Karpas-422 (cell line): Measurements from ENCODE around the gene MRPS18C. TPM values are rescaled to one million over a fixed set of nuclear protein-coding genes. Genes with fewer than 3 reads are reported as not detected.

Source experiments
- DNase-seq: peaks from one replicate; pipeline ENCODE4 v3.0.0-alpha.2; 2015
- H2AFZ ChIP-seq: fragments of 200-600 bp; sonication (generic); 2 replicates; pipeline ENCODE4 v1.6.1; 2014; ENCODE audit warnings: antibody characterized with exemption, low read length, mixed read lengths
- H3K27ac ChIP-seq: fragments of 200-600 bp; sonication (generic); 2 replicates; pipeline ENCODE4 v1.5.1; 2014; ENCODE audit warnings: mild to moderate bottlenecking, low read length, moderate library complexity
- H3K27me3 ChIP-seq: fragments of 200-600 bp; sonication (generic); 2 replicates; pipeline ENCODE4 v1.6.1; 2014; ENCODE audit warnings: low read length, mixed read lengths
- H3K36me3 ChIP-seq: fragments of 200-600 bp; sonication (generic); 2 replicates; pipeline ENCODE4 v1.6.1; 2014; ENCODE audit warnings: low read length, mixed read lengths; ENCODE audit not compliant: insufficient read depth
- H3K4me1 ChIP-seq: fragments of 200-600 bp; sonication (generic); 2 replicates; pipeline ENCODE4 v1.6.1; 2014; ENCODE audit warnings: mild to moderate bottlenecking, low read length, mixed read lengths
- H3K4me2 ChIP-seq: fragments of 200-600 bp; sonication (generic); 2 replicates; pipeline ENCODE4 v1.6.1; 2014; ENCODE audit warnings: low read length, low read depth, mild to moderate bottlenecking; ENCODE audit not compliant: poor library complexity, severe bottlenecking
- H3K4me3 ChIP-seq: fragments of 200-600 bp; sonication (generic); 2 replicates; pipeline ENCODE4 v1.5.1; 2014; ENCODE audit warnings: mild to moderate bottlenecking, antibody characterized with exemption, low read length, mixed read lengths
- H3K79me2 ChIP-seq: fragments of 200-600 bp; sonication (generic); 2 replicates; pipeline ENCODE4 v1.6.1; 2014; ENCODE audit warnings: mild to moderate bottlenecking, low read length, mixed read lengths
- H3K9ac ChIP-seq: fragments of 200-600 bp; sonication (generic); 2 replicates; pipeline ENCODE4 v1.6.0; 2014; ENCODE audit warnings: low read length
- H3K9me2 ChIP-seq: fragments of 200-600 bp; sonication (generic), shearing (Covaris generic); replicated peaks from 2 replicates; pipeline ENCODE4 v1.6.0; 2014; ENCODE audit warnings: mild to moderate bottlenecking, low read length, moderate library complexity; ENCODE audit not compliant: insufficient read depth
- H3K9me3 ChIP-seq: fragments of 300-700, 200-600 bp; sonication (generic); 2 replicates; pipeline ENCODE4 v1.6.1; 2014; ENCODE audit warnings: low read length, mixed read lengths
- H4K20me1 ChIP-seq: fragments of 200-600 bp; sonication (generic); 2 replicates; pipeline ENCODE4 v1.6.1; 2014; ENCODE audit warnings: mild to moderate bottlenecking, antibody characterized with exemption, low read length, low read depth; ENCODE audit not compliant: insufficient read depth
- total RNA-seq: library from RNA; depleted of rRNA; stranded (reverse); fragments of >200 nt; shearing (Covaris generic); gene quantifications from 2 replicates; pipeline ENCODE4 v1.2.3, GENCODE V29; 2014; ENCODE audit warnings: low replicate concordance

The MRPS18C gene
- total RNA-seq, 1 experiment from 2014 or later: 10.4 TPM

- H3K9ac ChIP-seq: no peak overlapping the region
- peak overlapping the region; percentile 75 for H3K27ac ChIP-seq
- no peaks in the 10 kb centered on the region for H3K27me3 ChIP-seq
- no peaks in the 10 kb centered on the region for H4K20me1 ChIP-seq
- H3K9me3 ChIP-seq: no peaks in the 10 kb centered on the region
- H2AFZ ChIP-seq: no peak overlapping the region
- DNase-seq: no peak
- H3K79me2 ChIP-seq: no peaks in the 10 kb centered on the region
- no peak overlapping the region for H3K4me3 ChIP-seq
- H3K36me3 ChIP-seq: no peaks in the 10 kb centered on the region
- peaks cover 22% of the 10 kb centered on the region for H3K4me1 ChIP-seq
- peak overlapping the region; percentile 45 for H3K4me2 ChIP-seq
- no peaks in the 10 kb centered on the region for H3K9me2 ChIP-seq
Measured at GRCh38 chr4:83440148-83440814, 15.6 kb upstream of the MRPS18C start.

GRCh38 chr4:83440899-83441298, 15.0 kb upstream of the MRPS18C start:
- Histone ChIP-seq H2AFZ (no peak overlapping the region), H3K27ac (peak overlapping the region; percentile 75), H3K36me3 (no peaks in the 10 kb centered on the region), H3K27me3 (no peaks in the 10 kb centered on the region), H3K79me2 (no peaks in the 10 kb centered on the region), H3K9me2 (no peaks in the 10 kb centered on the region), H3K9ac (no peak overlapping the region), H3K9me3 (no peaks in the 10 kb centered on the region), H4K20me1 (no peaks in the 10 kb centered on the region), H3K4me2 (peak overlapping the region; percentile 45), H3K4me1 (peaks cover 22% of the 10 kb centered on the region), H3K4me3 (no peak overlapping the region)
- DNase-seq: no peak

- Histone ChIP-seq H3K9me2 (no peaks in the 10 kb centered on the region), H3K36me3 (peaks cover 6% of the 10 kb centered on the region; the same call in 1 of the 2 replicates), H3K27me3 (no peaks in the 10 kb centered on the region), H4K20me1 (no peaks in the 10 kb centered on the region), H3K9me3 (no peaks in the 10 kb centered on the region), H3K4me2 (no peak overlapping the region), H3K9ac (no peak overlapping the region), H3K27ac (no peak overlapping the region), H3K4me3 (no peak overlapping the region), H3K4me1 (peaks cover 6% of the 10 kb centered on the region; the same call in 1 of the 2 replicates), H2AFZ (no peak overlapping the region), H3K79me2 (peaks cover 12% of the 10 kb centered on the region)
- DNase-seq: no peak
Measured at GRCh38 chr4:83449009-83449408, 6.8 kb upstream of the MRPS18C start.

GRCh38 chr4:83454686-83455085, 1.2 kb upstream of the MRPS18C start:
- peaks cover 56% of the 10 kb centered on the region for H3K79me2 ChIP-seq
- no peaks in the 10 kb centered on the region for H3K9me2 ChIP-seq
- H3K36me3 ChIP-seq: peaks cover 20% of the 10 kb centered on the region; the same call in 1 of the 2 replicates
- no peaks in the 10 kb centered on the region for H3K27me3 ChIP-seq
- H3K9me3 ChIP-seq: no peaks in the 10 kb centered on the region
- DNase-seq: no peak
- H3K4me2 ChIP-seq: peak overlapping the region; percentile 64
- H4K20me1 ChIP-seq: no peaks in the 10 kb centered on the region
- H3K27ac ChIP-seq: peak overlapping the region; percentile 41
- peak overlapping the region; percentile 85 for H3K9ac ChIP-seq
- peak overlapping the region; percentile 89 for H3K4me3 ChIP-seq
- H3K4me1 ChIP-seq: peaks cover 23% of the 10 kb centered on the region
- H2AFZ ChIP-seq: no peak overlapping the region

GRCh38 chr4:83456184-83456501, 285 bp downstream of the MRPS18C start:
- Histone ChIP-seq H3K36me3 (peaks cover 21% of the 10 kb centered on the region; the same call in 1 of the 2 replicates), H3K9ac (peak overlapping the region; percentile 83), H3K4me2 (peak overlapping the region; percentile 80), H3K27me3 (no peaks in the 10 kb centered on the region), H2AFZ (no peak overlapping the region), H4K20me1 (no peaks in the 10 kb centered on the region), H3K4me3 (peak overlapping the region; percentile 89), H3K9me3 (no peaks in the 10 kb centered on the region), H3K79me2 (peaks cover 56% of the 10 kb centered on the region), H3K9me2 (no peaks in the 10 kb centered on the region), H3K27ac (peak overlapping the region; percentile 36; the same call in 1 of the 2 replicates), H3K4me1 (peaks cover 23% of the 10 kb centered on the region)
- no peak for DNase-seq

GRCh38 chr4:83473423-83473822, 17.6 kb downstream of the MRPS18C start:
- H3K4me3 ChIP-seq: no peak overlapping the region
- no peaks in the 10 kb centered on the region for H4K20me1 ChIP-seq
- no peak for DNase-seq
- H3K27me3 ChIP-seq: no peaks in the 10 kb centered on the region
- no peak overlapping the region for H2AFZ ChIP-seq
- H3K9me2 ChIP-seq: no peaks in the 10 kb centered on the region
- H3K4me1 ChIP-seq: peaks cover 4% of the 10 kb centered on the region; the same call in 1 of the 2 replicates
- H3K9me3 ChIP-seq: no peaks in the 10 kb centered on the region
- no peak overlapping the region for H3K9ac ChIP-seq
- no peaks in the 10 kb centered on the region for H3K36me3 ChIP-seq
- H3K79me2 ChIP-seq: no peaks in the 10 kb centered on the region
- H3K4me2 ChIP-seq: no peak overlapping the region
- H3K27ac ChIP-seq: no peak overlapping the region

GRCh38 chr4:83473966-83474365, 18.1 kb downstream of the MRPS18C start:
- Histone ChIP-seq H3K4me2 (no peak overlapping the region), H3K9me2 (no peaks in the 10 kb centered on the region), H3K79me2 (no peaks in the 10 kb centered on the region), H3K9ac (no peak overlapping the region), H4K20me1 (no peaks in the 10 kb centered on the region), H3K27ac (no peak overlapping the region), H3K36me3 (no peaks in the 10 kb centered on the region), H3K27me3 (no peaks in the 10 kb centered on the region), H2AFZ (no peak overlapping the region), H3K9me3 (no peaks in the 10 kb centered on the region), H3K4me1 (peaks cover 4% of the 10 kb centered on the region; the same call in 1 of the 2 replicates), H3K4me3 (no peak overlapping the region)
- no peak for DNase-seq

GRCh38 chr4:83484500-83485461, 28.9 kb downstream of the MRPS18C start, which contains the start of gene ABRAXAS1:
Gene ABRAXAS1, minus strand, starts transcription at chr4:83485100. Its CDS starts 28 bp downstream, at chr4:83485072.
- H3K4me3 ChIP-seq: peak within 1 kb of the TSS; percentile 76
- H3K4me1 ChIP-seq: peaks cover 13% of the 10 kb centered on the region
- H3K4me2 ChIP-seq: peak within 1 kb of the TSS; percentile 77
- H3K36me3 ChIP-seq: no peaks in the 10 kb centered on the region
- no peaks in the 10 kb centered on the region for H4K20me1 ChIP-seq
- DNase-seq: peak; percentile 94
- peaks cover 11% of the 10 kb centered on the region for H3K79me2 ChIP-seq
- no peaks in the 10 kb centered on the region for H3K27me3 ChIP-seq
- H2AFZ ChIP-seq: peak within 1 kb of the TSS; percentile 94
- no peaks in the 10 kb centered on the region for H3K9me3 ChIP-seq
- H3K27ac ChIP-seq: peak within 1 kb of the TSS; percentile 47
- peak within 1 kb of the TSS; percentile 79 for H3K9ac ChIP-seq
- no peaks in the 10 kb centered on the region for H3K9me2 ChIP-seq
